Keratinocyte (primary cell): ENCODE data around the gene ALLC.

Experiments used
- EZH2 ChIP-seq: IDR thresholded peaks from one replicate; pipeline ENCODE4 v1.6.1; 2012; ENCODE audit warnings: inconsistent platforms, mild to moderate bottlenecking, low read length, moderate library complexity
- TF ChIP-seq, protein P1 (sequence below), 3 experiments: IDR thresholded peaks in 1 of 3; conservative IDR thresholded peaks in 1 of 3; optimal IDR thresholded peaks in 1 of 3; 2 replicates in 2 of 3; 3 replicates in 1 of 3; pipeline versions ENCODE3 to v1.5.1; 2011; ENCODE audit warnings: low read length in 3 of 3, mild to moderate bottlenecking in 3 of 3, moderate library complexity in 2 of 3, control low read depth in 1 of 3, inconsistent platforms in 1 of 3; ENCODE audit not compliant: insufficient read depth in 2 of 3; ENCODE audit errors: extremely low read depth in 1 of 3

- TF ChIP-seq, protein P1, sequence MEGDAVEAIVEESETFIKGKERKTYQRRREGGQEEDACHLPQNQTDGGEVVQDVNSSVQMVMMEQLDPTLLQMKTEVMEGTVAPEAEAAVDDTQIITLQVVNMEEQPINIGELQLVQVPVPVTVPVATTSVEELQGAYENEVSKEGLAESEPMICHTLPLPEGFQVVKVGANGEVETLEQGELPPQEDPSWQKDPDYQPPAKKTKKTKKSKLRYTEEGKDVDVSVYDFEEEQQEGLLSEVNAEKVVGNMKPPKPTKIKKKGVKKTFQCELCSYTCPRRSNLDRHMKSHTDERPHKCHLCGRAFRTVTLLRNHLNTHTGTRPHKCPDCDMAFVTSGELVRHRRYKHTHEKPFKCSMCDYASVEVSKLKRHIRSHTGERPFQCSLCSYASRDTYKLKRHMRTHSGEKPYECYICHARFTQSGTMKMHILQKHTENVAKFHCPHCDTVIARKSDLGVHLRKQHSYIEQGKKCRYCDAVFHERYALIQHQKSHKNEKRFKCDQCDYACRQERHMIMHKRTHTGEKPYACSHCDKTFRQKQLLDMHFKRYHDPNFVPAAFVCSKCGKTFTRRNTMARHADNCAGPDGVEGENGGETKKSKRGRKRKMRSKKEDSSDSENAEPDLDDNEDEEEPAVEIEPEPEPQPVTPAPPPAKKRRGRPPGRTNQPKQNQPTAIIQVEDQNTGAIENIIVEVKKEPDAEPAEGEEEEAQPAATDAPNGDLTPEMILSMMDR (optimal IDR thresholded peaks at IDR 0.05 in 1 of 3, IDR thresholded peaks at IDR 0.05 in 1 of 3, conservative IDR thresholded peaks at IDR 0.05 in 1 of 3; ENCODE audit: extremely low read depth in 1 of 3, insufficient read depth in 2 of 3, low read length in 3 of 3) = no peak
- no peak for TF ChIP-seq EZH2
These were observed 79.1 kb downstream of the ALLC start for GRCh38 chr2:3737128-3737527.
